GM19328 (cell line): ENCODE results near the gene STARD3.

Experiments used
- ATAC-seq: cut with Tn5 transposase; IDR thresholded peaks from one replicate; pipeline ENCODE4 v1.9.1; 2021; ENCODE audit warnings: mild to moderate bottlenecking, moderate library complexity; ENCODE audit not compliant: unreplicated experiment

Gene STARD3

GRCh38 chr17:39669897-39670735 is 33.2 kb downstream of the STARD3 start:
- no peak for ATAC-seq

GRCh38 chr17:39670746-39671145 is 33.8 kb downstream of the STARD3 start:
- no peak for ATAC-seq

- no peak for ATAC-seq
Observed at GRCh38 chr17:39671651-39672521, 34.9 kb downstream of the STARD3 start.

GRCh38 chr17:39672522-39673334 is 35.8 kb downstream of the STARD3 start:
- no peak for ATAC-seq

GRCh38 chr17:39673335-39674081 is 36.6 kb downstream of the STARD3 start:
- ATAC-seq: no peak

- ATAC-seq: no peak
Observed at GRCh38 chr17:39674179-39674578, 37.2 kb downstream of the STARD3 start.

- ATAC-seq: no peak
Observed at GRCh38 chr17:39674702-39675389, 37.9 kb downstream of the STARD3 start.

GRCh38 chr17:39675390-39676082 is 38.6 kb downstream of the STARD3 start:
- no peak for ATAC-seq

GRCh38 chr17:39676198-39676819 is 39.4 kb downstream of the STARD3 start:
- ATAC-seq: no peak

GRCh38 chr17:39677072-39677471 is 40.1 kb downstream of the STARD3 start:
- no peak for ATAC-seq

- no peak for ATAC-seq
Observed at GRCh38 chr17:39677542-39678339, 40.8 kb downstream of the STARD3 start.

- ATAC-seq: no peak
Observed at GRCh38 chr17:39678340-39679116, 41.6 kb downstream of the STARD3 start.

GRCh38 chr17:39679521-39680192 is 42.7 kb downstream of the STARD3 start:
- no peak for ATAC-seq

GRCh38 chr17:39683295-39683939 is 46.5 kb downstream of the STARD3 start:
- no peak for ATAC-seq

- ATAC-seq: no peak
Observed at GRCh38 chr17:39684369-39685192, 47.6 kb downstream of the STARD3 start.
